ENCODE results near the gene TRAPPC13. TPM values are rescaled to one million over a fixed set of nuclear protein-coding genes. Genes with fewer than 3 reads are reported as not detected.

Gene TRAPPC13
- total RNA-seq, 2 experiments from 2014 or later, result 18.8 to 24.1 TPM

DNA sequence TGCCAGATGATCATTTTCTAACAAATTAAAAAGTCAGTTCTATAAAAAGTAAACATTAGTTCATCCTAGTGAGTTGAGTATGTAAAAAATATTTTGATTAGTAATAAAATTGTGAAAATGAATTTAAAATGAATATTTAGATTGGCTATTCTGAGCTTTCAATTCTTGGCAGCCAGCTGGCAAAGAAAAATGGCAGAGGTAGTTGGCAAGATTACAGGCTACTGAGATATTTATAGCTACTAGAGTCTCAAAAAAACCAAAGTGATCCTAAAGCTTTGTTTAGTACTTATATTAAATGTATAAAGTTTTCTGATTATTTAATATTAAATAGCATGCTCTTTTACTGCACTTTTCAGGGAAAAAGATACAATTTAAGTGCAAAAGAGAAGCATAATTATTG is 72.1 kb downstream of the TRAPPC13 start:
- H3K36me3 Mint-ChIP-seq, result peaks cover 24% of the 10 kb centered on the region
- no peaks in the 10 kb centered on the region for H3K27me3 Mint-ChIP-seq
- H3K4me3 Mint-ChIP-seq, result no peak overlapping the region
- H3K9me3 Mint-ChIP-seq, result no peaks in the 10 kb centered on the region
- DNase-seq, result no peak
- POLR2A ChIA-PET, result no interaction called here
- H3K4me1 Mint-ChIP-seq, result no peaks in the 10 kb centered on the region
- no peak for ATAC-seq (ENCODE audit: low read depth)
- H3K27ac Mint-ChIP-seq, result no peak overlapping the region

DNA sequence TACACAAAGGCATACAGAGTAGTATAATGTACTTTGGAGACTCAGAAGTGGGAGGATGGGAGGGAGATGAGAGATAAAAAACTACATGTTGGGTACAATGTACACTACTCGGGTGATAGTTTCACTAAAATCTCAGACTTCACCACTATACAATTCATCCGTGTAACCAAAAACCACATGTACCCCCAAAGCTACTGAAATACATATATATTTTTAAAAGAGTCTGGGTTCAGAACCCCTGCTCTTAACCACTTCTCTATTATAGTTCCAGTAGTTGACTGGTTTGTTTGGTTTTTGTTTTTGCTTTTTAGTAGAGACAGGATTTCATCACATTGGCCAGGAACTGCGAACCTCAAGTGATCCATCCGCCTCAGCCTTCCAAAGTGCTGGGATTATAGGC is 74.5 kb downstream of the TRAPPC13 start:
- no peaks in the 10 kb centered on the region for H3K27me3 Mint-ChIP-seq
- POLR2A ChIA-PET, result no interaction called here
- ATAC-seq (ENCODE audit: low read depth), result no peak
- no peak overlapping the region for H3K4me3 Mint-ChIP-seq
- peaks cover 25% of the 10 kb centered on the region for H3K36me3 Mint-ChIP-seq
- no peaks in the 10 kb centered on the region for H3K4me1 Mint-ChIP-seq
- no peak overlapping the region for H3K27ac Mint-ChIP-seq
- no peak for DNase-seq
- no peaks in the 10 kb centered on the region for H3K9me3 Mint-ChIP-seq

DNA sequence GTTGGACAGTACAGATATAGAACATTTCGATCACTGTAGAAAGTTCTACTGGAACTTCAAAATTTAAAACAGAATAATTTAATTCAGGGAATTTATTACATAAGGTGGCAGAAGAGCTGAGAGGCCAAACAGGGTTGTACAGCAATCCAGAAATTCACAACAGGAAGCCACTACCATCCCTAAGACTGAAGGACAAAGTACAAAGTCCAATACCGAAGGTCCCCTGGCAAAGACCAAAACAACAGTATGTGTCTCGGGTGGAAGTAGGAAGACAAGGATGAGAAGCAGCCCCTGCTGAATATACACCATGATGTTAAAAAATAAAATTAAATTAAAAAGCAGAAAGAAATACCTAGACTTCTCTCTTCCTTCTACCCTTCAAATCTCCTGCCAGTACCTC is 77.2 kb downstream of the TRAPPC13 start:
- Mint-ChIP-seq H3K4me1 (no peaks in the 10 kb centered on the region), H3K27ac (no peak overlapping the region), H3K4me3 (no peak overlapping the region), H3K27me3 (no peaks in the 10 kb centered on the region), H3K36me3 (peaks cover 28% of the 10 kb centered on the region), H3K9me3 (no peaks in the 10 kb centered on the region)
- ATAC-seq (ENCODE audit: low read depth) (no peak), DNase-seq (no peak)
- POLR2A ChIA-PET, result no interaction called here

DNA sequence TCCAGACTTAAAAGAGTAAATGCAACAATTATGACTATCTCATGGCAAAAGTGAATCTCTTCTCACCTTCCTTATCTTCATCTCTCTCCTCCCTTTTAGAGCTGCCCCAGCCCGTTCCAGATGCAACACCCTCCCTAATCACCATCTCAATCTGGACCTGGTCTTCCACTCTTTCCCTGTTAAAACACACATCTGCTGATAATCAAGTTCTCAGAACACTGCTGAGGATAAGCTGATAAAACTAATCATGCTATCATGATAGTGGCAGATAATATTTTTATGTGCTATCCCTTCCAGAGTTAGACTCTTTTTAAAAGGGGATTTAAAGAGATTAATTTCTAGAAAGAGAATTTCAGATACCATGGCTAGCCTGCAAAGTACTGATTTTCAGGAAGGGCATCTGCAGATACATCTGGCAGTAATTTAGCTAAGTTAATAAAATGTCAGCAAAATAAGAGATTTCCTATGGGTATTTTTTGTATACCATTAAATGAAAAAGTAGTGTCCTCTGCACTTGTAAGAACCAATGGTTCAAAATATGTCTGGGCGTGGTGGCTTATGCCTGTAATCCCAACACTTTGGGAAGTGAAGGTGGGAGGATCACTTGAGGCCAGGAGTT is 79.9 kb downstream of the TRAPPC13 start:
- Mint-ChIP-seq H3K27me3 (no peaks in the 10 kb centered on the region), H3K4me3 (no peak overlapping the region), H3K4me1 (peaks cover 2% of the 10 kb centered on the region), H3K9me3 (no peaks in the 10 kb centered on the region), H3K27ac (no peak overlapping the region), H3K36me3 (peaks cover 17% of the 10 kb centered on the region)
- no peak for DNase-seq
- POLR2A ChIA-PET, result no interaction called here
- no peak for ATAC-seq (ENCODE audit: low read depth)

DNA sequence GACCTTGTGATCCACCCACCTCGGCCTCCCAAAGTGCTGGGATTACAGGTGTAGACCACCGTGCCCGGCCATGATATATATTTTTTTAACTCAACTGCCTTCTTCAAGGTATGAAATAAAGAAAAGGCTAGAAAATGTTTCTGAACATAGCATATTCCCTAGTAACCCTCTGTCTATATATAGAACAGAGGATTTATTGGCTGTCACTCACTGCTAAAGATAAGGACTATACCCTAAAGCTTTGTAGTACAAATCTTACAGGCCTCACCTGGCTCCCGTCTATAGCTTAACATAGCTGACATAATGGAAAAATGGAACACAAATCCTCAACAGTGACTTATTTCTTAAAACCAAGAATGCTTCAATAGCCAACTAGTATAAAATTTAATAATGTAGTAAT is 82.8 kb downstream of the TRAPPC13 start:
- Mint-ChIP-seq H3K4me3 (no peak overlapping the region), H3K4me1 (peaks cover 2% of the 10 kb centered on the region), H3K9me3 (no peaks in the 10 kb centered on the region), H3K27ac (no peak overlapping the region), H3K27me3 (no peaks in the 10 kb centered on the region), H3K36me3 (peaks cover 17% of the 10 kb centered on the region)
- DNase-seq (no peak), ATAC-seq (ENCODE audit: low read depth) (no peak)
- POLR2A ChIA-PET, result interaction anchor here (0.6 kb wide), 1 partner anchor 645 kb away, joined by 4 read pairs; no protein-coding TSS in a partner anchor

DNA sequence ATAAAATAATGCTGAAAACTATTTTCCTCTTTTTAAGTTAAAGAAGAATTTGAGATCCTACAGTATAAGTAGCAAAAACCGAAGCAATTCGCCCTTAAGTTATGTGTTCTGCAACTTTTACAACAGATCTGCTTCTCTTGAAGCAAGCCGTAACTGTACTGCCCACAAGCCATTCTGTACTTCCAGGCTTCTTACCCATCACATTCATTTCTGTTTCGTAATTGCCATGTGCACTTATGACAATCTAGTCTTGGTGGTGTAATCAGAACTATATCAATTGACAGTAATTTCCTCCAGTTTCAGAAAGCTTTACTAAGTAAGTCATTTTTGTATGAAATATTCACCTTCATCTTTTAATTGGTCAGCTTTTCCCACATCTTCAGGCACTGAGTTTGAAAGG is 83.3 kb downstream of the TRAPPC13 start:
- Mint-ChIP-seq H3K36me3 (peaks cover 18% of the 10 kb centered on the region), H3K4me1 (peaks cover 3% of the 10 kb centered on the region), H3K4me3 (no peak overlapping the region), H3K27ac (no peak overlapping the region), H3K9me3 (no peaks in the 10 kb centered on the region), H3K27me3 (no peaks in the 10 kb centered on the region)
- no peak for ATAC-seq (ENCODE audit: low read depth)
- no peak for DNase-seq
- POLR2A ChIA-PET, result no interaction called here

Other genes starting within 250 kb of the TRAPPC13 start
- gene ADAMTS6, start 143.1 kb upstream of the TRAPPC13 start, total RNA-seq, result 1 to 10 TPM; 3.7 to 4.3 TPM
- gene CENPK, start 61.9 kb upstream of the TRAPPC13 start, total RNA-seq, result 10 to 100 TPM; 89.9 to 90.7 TPM
- gene PPWD1, start 61.7 kb upstream of the TRAPPC13 start, total RNA-seq, result 10 to 100 TPM; 72.7 to 78.6 TPM
- 10 to 100 TPM; 13.6 to 14.6 TPM for gene TRIM23, start 694 bp upstream of the TRAPPC13 start, total RNA-seq
- gene SHLD3, start within 50 bp of the TRAPPC13 start, total RNA-seq, result 1 to 10 TPM; 4.3 to 4.4 TPM
- gene SGTB, start 97.1 kb downstream of the TRAPPC13 start, total RNA-seq, result 10 to 100 TPM; 25.3 to 26.9 TPM
- gene NLN, start 97.2 kb downstream of the TRAPPC13 start, total RNA-seq, result 10 to 100 TPM; 10.0 to 10.9 TPM